SU-DHL-6 (cell line): ENCODE measurements around the gene KBTBD13.

ENCODE experiments used
- H2AFZ ChIP-seq: fragments of 200-600 bp; sonication (generic); 2 replicates; pipeline ENCODE4 v1.6.1; 2014; ENCODE audit warnings: low read depth, mild to moderate bottlenecking, moderate library complexity, mixed read lengths, antibody characterized with exemption, low read length; ENCODE audit not compliant: severe bottlenecking
- H3F3A ChIP-seq: fragments of 200-600 bp; shearing (Covaris generic); 2 replicates; pipeline ENCODE4 v1.6.0; 2016; ENCODE audit warnings: antibody characterized with exemption, mild to moderate bottlenecking; ENCODE audit not compliant: insufficient read depth
- H3K27ac ChIP-seq: fragments of 200-600 bp; sonication (generic); 2 replicates; pipeline ENCODE4 v1.5.1; 2016; ENCODE audit warnings: low read depth, mild to moderate bottlenecking, low read length, moderate library complexity, mixed read lengths
- H3K27me3 ChIP-seq: fragments of 200-600 bp; sonication (generic), shearing (Covaris generic); 2 replicates; pipeline ENCODE4 v1.6.0; 2014; ENCODE audit warnings: mild to moderate bottlenecking, low read length
- H3K36me3 ChIP-seq: fragments of 200-600 bp; sonication (generic); 2 replicates; pipeline ENCODE4 v1.6.1; 2014; ENCODE audit warnings: mild to moderate bottlenecking, low read length, mixed read lengths
- H3K4me2 ChIP-seq: fragments of 300-600, 200-600 bp; shearing (Covaris generic), sonication (generic); 2 replicates; pipeline ENCODE4 v1.6.0; 2014; ENCODE audit warnings: low read length, low read depth, mild to moderate bottlenecking; ENCODE audit not compliant: poor library complexity, severe bottlenecking
- H3K4me3 ChIP-seq: fragments of 200-600 bp; sonication (generic); 2 replicates; pipeline ENCODE4 v1.5.1; 2014; ENCODE audit warnings: antibody characterized with exemption, low read length, mild to moderate bottlenecking, mixed read lengths; ENCODE audit not compliant: insufficient read depth, poor library complexity, severe bottlenecking
- H3K79me2 ChIP-seq: fragments of 200-600 bp; sonication (generic); 2 replicates; pipeline ENCODE4 v1.6.1; 2014; ENCODE audit warnings: mild to moderate bottlenecking, low read length, moderate library complexity; ENCODE audit not compliant: insufficient read depth
- H3K9ac ChIP-seq: fragments of 200-600 bp; sonication (generic); 2 replicates; pipeline ENCODE4 v1.7.0; 2014; ENCODE audit warnings: mild to moderate bottlenecking, low read length
- H3K9me2 ChIP-seq: fragments of 200-600 bp; sonication (generic); replicated peaks from 2 replicates; pipeline ENCODE4 v1.6.1; 2014; ENCODE audit warnings: low read length; ENCODE audit not compliant: insufficient read depth
- H3K9me3 ChIP-seq: fragments of 200-600 bp; sonication (generic); 2 replicates; pipeline ENCODE4 v1.6.1; 2014; ENCODE audit warnings: low read length, mixed read lengths; ENCODE audit not compliant: insufficient read depth
- H4K20me1 ChIP-seq: fragments of 200-600 bp; sonication (generic); 2 replicates; pipeline ENCODE4 v1.6.1; 2014; ENCODE audit warnings: low read depth, mild to moderate bottlenecking, antibody characterized with exemption, low read length, moderate library complexity, mixed read lengths
- CTCF ChIP-seq: fragments of 200-600 bp; sonication (generic); IDR thresholded peaks from one replicate; pipeline ENCODE4 v1.5.1; 2017; ENCODE audit warnings: antibody characterized with exemption, mild to moderate bottlenecking, low read length, moderate library complexity; ENCODE audit not compliant: insufficient read depth, poor library complexity, severe bottlenecking
- EZH2phosphoT487 ChIP-seq: fragments of 200-600 bp; sonication (generic), shearing (Covaris generic); conservative IDR thresholded peaks from 2 replicates; pipeline ENCODE4 v1.6.1; 2018; ENCODE audit warnings: mild to moderate bottlenecking, antibody characterized with exemption, low read length, moderate library complexity, mixed read lengths

Gene KBTBD13

GRCh38 chr15:65085990-65086679, 9.6 kb downstream of the KBTBD13 start:
- Histone ChIP-seq H2AFZ (no peak overlapping the region), H3K36me3 (no peaks in the 10 kb centered on the region), H3K27me3 (no peaks in the 10 kb centered on the region), H3K4me2 (no peak overlapping the region), H3K9me2 (no peaks in the 10 kb centered on the region), H3K4me3 (no peak overlapping the region), H3K79me2 (no peaks in the 10 kb centered on the region), H3K27ac (no peak overlapping the region), H3F3A (no peaks in the 10 kb centered on the region), H3K9ac (no peak overlapping the region), H3K9me3 (no peaks in the 10 kb centered on the region), H4K20me1 (no peaks in the 10 kb centered on the region)
- TF ChIP-seq CTCF (peak; percentile 14), EZH2phosphoT487 (no peak)

GRCh38 chr15:65086680-65087111, 10.2 kb downstream of the KBTBD13 start:
- Histone ChIP-seq H3K9me2 (no peaks in the 10 kb centered on the region), H3F3A (no peaks in the 10 kb centered on the region), H3K4me3 (no peak overlapping the region), H2AFZ (no peak overlapping the region), H3K27me3 (no peaks in the 10 kb centered on the region), H3K9me3 (no peaks in the 10 kb centered on the region), H3K79me2 (no peaks in the 10 kb centered on the region), H3K9ac (no peak overlapping the region), H3K36me3 (no peaks in the 10 kb centered on the region), H3K4me2 (no peak overlapping the region), H3K27ac (no peak overlapping the region), H4K20me1 (no peaks in the 10 kb centered on the region)
- TF ChIP-seq EZH2phosphoT487 (no peak), CTCF (peak; percentile 8)

GRCh38 chr15:65087411-65087810, 10.9 kb downstream of the KBTBD13 start:
- no peak overlapping the region for H3K9ac ChIP-seq
- no peaks in the 10 kb centered on the region for H3K9me2 ChIP-seq
- H3K27ac ChIP-seq: no peak overlapping the region
- TF ChIP-seq EZH2phosphoT487: no peak
- no peak for TF ChIP-seq CTCF
- no peaks in the 10 kb centered on the region for H3F3A ChIP-seq
- no peak overlapping the region for H3K4me2 ChIP-seq
- H3K79me2 ChIP-seq: no peaks in the 10 kb centered on the region
- no peaks in the 10 kb centered on the region for H4K20me1 ChIP-seq
- no peak overlapping the region for H3K4me3 ChIP-seq
- H2AFZ ChIP-seq: no peak overlapping the region
- H3K9me3 ChIP-seq: no peaks in the 10 kb centered on the region
- no peaks in the 10 kb centered on the region for H3K27me3 ChIP-seq
- no peaks in the 10 kb centered on the region for H3K36me3 ChIP-seq
